LNCaP clone FGC (cell line): ENCODE results near the gene DAO.

Source experiments
- DNase-seq: peaks from one replicate; pipeline ENCODE4 v3.0.0-alpha.2; 2011; ENCODE audit warnings: low read depth
- H3K4me3 ChIP-seq: 2 replicates; pipeline ENCODE4 v1.5.1; 2011; ENCODE audit warnings: mild to moderate bottlenecking, low read depth, low read length, control low read depth
- CTCF ChIP-seq: IDR thresholded peaks from 2 replicates; pipeline ENCODE4 v1.5.1; 2012; ENCODE audit warnings: mild to moderate bottlenecking; ENCODE audit not compliant: control insufficient read depth, insufficient read depth; ENCODE audit errors: extremely low read depth

DAO gene

GRCh38 chr12:108933949-108934348 lies 54.1 kb downstream of the DAO start:
- no peak overlapping the region for H3K4me3 ChIP-seq
- no peak for DNase-seq
- TF ChIP-seq CTCF = no peak

GRCh38 chr12:108935159-108935763 lies 55.4 kb downstream of the DAO start:
- DNase-seq = no peak
- H3K4me3 ChIP-seq = no peak overlapping the region
- TF ChIP-seq CTCF = no peak

GRCh38 chr12:108938247-108938924 lies 58.5 kb downstream of the DAO start:
- DNase-seq = no peak
- H3K4me3 ChIP-seq = no peak overlapping the region
- no peak for TF ChIP-seq CTCF

- peak; percentile 26 for DNase-seq
- H3K4me3 ChIP-seq = no peak overlapping the region
- TF ChIP-seq CTCF = no peak
These were observed 59.7 kb downstream of the DAO start for GRCh38 chr12:108939594-108939993.

- H3K4me3 ChIP-seq = no peak overlapping the region
- no peak for DNase-seq
- TF ChIP-seq CTCF = no peak
These were observed 60.2 kb downstream of the DAO start for GRCh38 chr12:108940138-108940537.

GRCh38 chr12:108947097-108947496 lies 67.2 kb downstream of the DAO start:
- no peak for DNase-seq
- TF ChIP-seq CTCF = no peak
- H3K4me3 ChIP-seq = no peak overlapping the region

GRCh38 chr12:108948367-108948766 lies 68.5 kb downstream of the DAO start:
- DNase-seq = no peak
- no peak for TF ChIP-seq CTCF
- H3K4me3 ChIP-seq = no peak overlapping the region
